Loucy (cell line): ENCODE results near the gene PSMD14.

Source experiments
- H2AFZ ChIP-seq: fragments of 200-600 bp; sonication (generic); 2 replicates; pipeline ENCODE4 v1.6.0; 2016; ENCODE audit warnings: antibody characterized with exemption, mild to moderate bottlenecking, low read length, moderate library complexity
- H3F3A ChIP-seq: fragments of 200-600 bp; 2 replicates; pipeline ENCODE4 v1.6.0; 2016; ENCODE audit warnings: antibody characterized with exemption, low read depth, mild to moderate bottlenecking
- H3K27me3 ChIP-seq: fragments of 200-600 bp; sonication (generic); 2 replicates; pipeline ENCODE4 v1.6.1; 2014; ENCODE audit warnings: low read length, mild to moderate bottlenecking; ENCODE audit not compliant: insufficient read depth, poor library complexity, severe bottlenecking
- H3K36me3 ChIP-seq: fragments of 200-600 bp; sonication (generic); 2 replicates; pipeline ENCODE4 v1.6.1; 2016; ENCODE audit warnings: low read length; ENCODE audit not compliant: insufficient read depth
- H3K4me1 ChIP-seq: fragments of 200-600 bp; sonication (generic); 2 replicates; pipeline ENCODE4 v1.5.1; 2014; ENCODE audit warnings: low read length, mild to moderate bottlenecking; ENCODE audit not compliant: insufficient read depth, poor library complexity, severe bottlenecking
- H3K4me2 ChIP-seq: fragments of 200-600 bp; sonication (generic); 2 replicates; pipeline ENCODE4 v1.6.0; 2014; ENCODE audit warnings: antibody characterized with exemption, low read length, low read depth, mild to moderate bottlenecking; ENCODE audit not compliant: poor library complexity, severe bottlenecking
- H3K4me3 ChIP-seq: fragments of 200-600 bp; sonication (generic); 2 replicates; pipeline ENCODE4 v1.5.1; 2014; ENCODE audit warnings: low read length, mild to moderate bottlenecking, mixed read lengths; ENCODE audit not compliant: poor library complexity, severe bottlenecking
- H3K79me2 ChIP-seq: fragments of 200-600 bp; sonication (generic); 2 replicates; pipeline ENCODE4 v1.6.1; 2014; ENCODE audit warnings: low read length; ENCODE audit not compliant: insufficient read depth
- H3K9ac ChIP-seq: fragments of 200-600 bp; sonication (generic); 2 replicates; pipeline ENCODE4 v1.6.0; 2014; ENCODE audit warnings: mild to moderate bottlenecking, low read depth, low read length, moderate library complexity; ENCODE audit not compliant: poor library complexity, severe bottlenecking
- H3K9me2 ChIP-seq: fragments of 200-600 bp; sonication (generic); replicated peaks from 2 replicates; pipeline ENCODE4 v1.6.1; 2016; ENCODE audit warnings: low read depth, low read length, mixed read lengths
- H3K9me3 ChIP-seq: fragments of 200-600 bp; sonication (generic); 2 replicates; pipeline ENCODE4 v1.6.1; 2014; ENCODE audit warnings: mild to moderate bottlenecking, antibody characterized with exemption, low read length, low read depth; ENCODE audit not compliant: insufficient read depth
- H4K20me1 ChIP-seq: fragments of 200-600 bp; sonication (generic); 2 replicates; pipeline ENCODE4 v1.6.0; 2014; ENCODE audit warnings: antibody characterized with exemption, low read length, mild to moderate bottlenecking; ENCODE audit not compliant: insufficient read depth, poor library complexity, severe bottlenecking
- CTCF ChIP-seq: fragments of 200-600 bp; sonication (generic); conservative IDR thresholded peaks from 2 replicates; pipeline ENCODE4 v1.5.1; 2014; ENCODE audit warnings: mild to moderate bottlenecking, antibody characterized with exemption, low read length
- EZH2phosphoT487 ChIP-seq: fragments of 200-600 bp; IDR thresholded peaks from 2 replicates; pipeline ENCODE4 v1.6.1; 2018; ENCODE audit warnings: antibody characterized with exemption, mild to moderate bottlenecking, moderate library complexity, borderline replicate concordance

Gene PSMD14

DNA sequence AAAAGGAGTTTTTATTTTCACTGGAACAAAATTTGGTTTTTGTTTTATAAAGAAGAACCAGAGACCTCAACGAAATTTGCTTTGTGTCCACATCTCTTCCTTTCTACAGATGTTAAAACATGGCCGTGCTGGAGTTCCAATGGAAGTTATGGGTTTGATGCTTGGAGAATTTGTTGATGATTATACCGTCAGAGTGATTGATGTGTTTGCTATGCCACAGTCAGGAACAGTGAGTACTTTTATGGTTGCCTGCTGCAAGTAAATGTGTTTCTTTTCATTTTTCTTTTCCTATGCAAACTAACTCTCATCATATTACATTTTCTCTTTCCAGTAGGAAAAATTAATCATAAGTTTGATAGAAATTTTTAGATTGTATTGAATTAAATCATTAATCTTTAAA lies 59.5 kb downstream of the PSMD14 start:
- Histone ChIP-seq H3K4me1 (no peaks in the 10 kb centered on the region), H4K20me1 (peaks cover 3% of the 10 kb centered on the region)

DNA sequence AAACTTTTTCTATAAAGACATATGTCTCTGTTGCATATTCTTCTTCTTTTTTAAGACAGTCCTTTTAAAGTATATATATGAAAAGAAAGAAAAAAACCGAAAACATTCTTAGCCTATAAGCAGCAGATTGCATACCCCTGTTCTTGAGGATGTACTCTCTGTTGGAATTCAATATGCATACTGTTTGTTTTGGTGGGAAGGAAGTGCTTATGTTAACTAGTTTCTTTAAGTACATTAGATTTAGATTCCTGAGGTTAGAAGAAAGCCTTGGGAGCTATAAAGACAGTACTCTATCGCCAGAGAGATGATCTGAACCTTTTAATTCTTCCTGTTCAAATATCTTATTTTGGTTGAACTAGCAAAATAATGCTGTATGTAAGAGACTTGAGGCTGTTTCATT lies 61.1 kb downstream of the PSMD14 start:
- no peaks in the 10 kb centered on the region for H3K9me2 ChIP-seq
- H3K79me2 ChIP-seq: peaks cover 17% of the 10 kb centered on the region
- no peaks in the 10 kb centered on the region for H3K9me3 ChIP-seq
- H2AFZ ChIP-seq: no peak overlapping the region
- H3K4me1 ChIP-seq: no peaks in the 10 kb centered on the region
- peaks cover 3% of the 10 kb centered on the region for H4K20me1 ChIP-seq
- H3K36me3 ChIP-seq: peaks cover 63% of the 10 kb centered on the region; the same call in 1 of the 2 replicates
- no peak overlapping the region for H3K4me2 ChIP-seq
- TF ChIP-seq EZH2phosphoT487 (no peak), CTCF (no peak)
- no peak overlapping the region for H3K4me3 ChIP-seq
- no peaks in the 10 kb centered on the region for H3K27me3 ChIP-seq
- H3F3A ChIP-seq: no peaks in the 10 kb centered on the region
- no peak overlapping the region for H3K9ac ChIP-seq

More for the DNA sequence above, 59.5 kb downstream of the PSMD14 start:
- no peak for TF ChIP-seq EZH2phosphoT487
- TF ChIP-seq CTCF: no peak
- no peak overlapping the region for H3K4me2 ChIP-seq
- peaks cover 10% of the 10 kb centered on the region for H3K9me3 ChIP-seq
- H3K27me3 ChIP-seq: no peaks in the 10 kb centered on the region
- H3K4me3 ChIP-seq: no peak overlapping the region
- no peak overlapping the region for H3K9ac ChIP-seq
- H3K9me2 ChIP-seq: no peaks in the 10 kb centered on the region
- peaks cover 31% of the 10 kb centered on the region for H3K79me2 ChIP-seq
- H3K36me3 ChIP-seq: peaks cover 62% of the 10 kb centered on the region; the same call in 1 of the 2 replicates
- no peak overlapping the region for H2AFZ ChIP-seq
- no peaks in the 10 kb centered on the region for H3F3A ChIP-seq

- Histone ChIP-seq H3K9me2 (no peaks in the 10 kb centered on the region), H2AFZ (no peak overlapping the region), H3K9ac (no peak overlapping the region), H3K4me2 (no peak overlapping the region), H3K4me1 (no peaks in the 10 kb centered on the region), H3F3A (no peaks in the 10 kb centered on the region), H3K4me3 (no peak overlapping the region), H3K27me3 (no peaks in the 10 kb centered on the region), H4K20me1 (peaks cover 3% of the 10 kb centered on the region), H3K36me3 (peaks cover 58% of the 10 kb centered on the region; the same call in 1 of the 2 replicates), H3K79me2 (peaks cover 6% of the 10 kb centered on the region; the same call in 1 of the 2 replicates), H3K9me3 (no peaks in the 10 kb centered on the region)
- TF ChIP-seq EZH2phosphoT487 (no peak), CTCF (no peak)
Measured at GRCh38 chr2:161370981-161371380, 62.8 kb downstream of the PSMD14 start.
